Body of pancreas (tissue), 4 donors: ENCODE measurements around the gene TXN2.

Experiments
- POLR2A ChIP-seq, 3 donors: fragments of 450-650 bp; IDR thresholded peaks; one replicate each; pipeline ENCODE4 v1.6.1; 2016; ENCODE audit warnings: antibody characterized with exemption in 3 of 3, mild to moderate bottlenecking in 2 of 3
- TF ChIP-seq, protein P1 (sequence below), 7 experiments: fragments of 450-650 bp in 4 of 7; fragments of 200-600 bp in 3 of 7; sonication (generic) in 3 of 7; IDR thresholded peaks; one replicate each; pipeline ENCODE4 v1.5.1; 2016 to 2019; ENCODE audit warnings: antibody characterized with exemption in 7 of 7

GRCh38 chr22:36425977-36426523 lies 55.4 kb downstream of the TXN2 start:
- TF ChIP-seq, protein P1, sequence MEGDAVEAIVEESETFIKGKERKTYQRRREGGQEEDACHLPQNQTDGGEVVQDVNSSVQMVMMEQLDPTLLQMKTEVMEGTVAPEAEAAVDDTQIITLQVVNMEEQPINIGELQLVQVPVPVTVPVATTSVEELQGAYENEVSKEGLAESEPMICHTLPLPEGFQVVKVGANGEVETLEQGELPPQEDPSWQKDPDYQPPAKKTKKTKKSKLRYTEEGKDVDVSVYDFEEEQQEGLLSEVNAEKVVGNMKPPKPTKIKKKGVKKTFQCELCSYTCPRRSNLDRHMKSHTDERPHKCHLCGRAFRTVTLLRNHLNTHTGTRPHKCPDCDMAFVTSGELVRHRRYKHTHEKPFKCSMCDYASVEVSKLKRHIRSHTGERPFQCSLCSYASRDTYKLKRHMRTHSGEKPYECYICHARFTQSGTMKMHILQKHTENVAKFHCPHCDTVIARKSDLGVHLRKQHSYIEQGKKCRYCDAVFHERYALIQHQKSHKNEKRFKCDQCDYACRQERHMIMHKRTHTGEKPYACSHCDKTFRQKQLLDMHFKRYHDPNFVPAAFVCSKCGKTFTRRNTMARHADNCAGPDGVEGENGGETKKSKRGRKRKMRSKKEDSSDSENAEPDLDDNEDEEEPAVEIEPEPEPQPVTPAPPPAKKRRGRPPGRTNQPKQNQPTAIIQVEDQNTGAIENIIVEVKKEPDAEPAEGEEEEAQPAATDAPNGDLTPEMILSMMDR (IDR thresholded peaks at IDR 0.05): no peak
- no peak for TF ChIP-seq POLR2A (IDR thresholded peaks at IDR 0.05)
